ENCODE data around the gene PTPRN2. TPM values are rescaled to one million over a fixed set of nuclear protein-coding genes. Genes with fewer than 3 reads are reported as not detected.

Gene PTPRN2
- total RNA-seq, 1 experiment from 2014 or later: 2.1 TPM

DNA sequence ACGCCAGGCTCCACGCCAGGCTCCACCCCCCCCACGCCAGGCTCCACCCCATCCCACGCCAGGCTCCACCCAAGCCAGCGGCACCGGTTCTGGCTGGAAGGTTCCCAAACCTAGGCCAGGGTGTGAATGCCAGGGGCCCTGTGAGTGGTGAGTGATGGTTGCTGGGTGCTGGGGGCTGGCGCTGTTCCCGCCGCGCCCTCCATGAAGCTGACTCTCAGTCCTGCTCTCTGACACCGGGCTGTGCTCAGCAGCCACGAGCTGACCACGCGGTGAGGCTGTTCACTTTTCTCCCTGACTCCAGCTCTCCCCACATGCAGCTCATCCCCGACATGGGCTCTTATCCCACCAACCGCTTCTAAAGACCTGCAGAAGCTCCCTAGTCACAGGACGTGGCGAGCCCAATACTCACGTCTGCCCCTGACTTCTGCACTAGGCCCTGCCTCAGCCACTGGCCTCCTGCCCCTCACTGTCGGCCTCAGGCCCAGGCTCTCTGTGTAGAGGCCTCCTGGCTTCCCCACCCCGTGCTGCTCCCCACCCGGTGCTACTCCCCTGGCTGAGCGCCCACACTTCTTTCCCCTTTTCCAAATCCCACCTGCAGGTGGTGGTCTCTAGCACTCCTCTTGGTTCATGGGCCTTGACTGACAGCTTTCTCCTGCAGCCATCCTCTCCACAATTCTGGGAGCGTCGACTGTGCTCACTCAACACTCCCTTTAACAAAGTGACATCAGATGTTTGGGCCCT lies 603.0 kb downstream of the PTPRN2 start:
- H3K79me2 ChIP-seq (ENCODE audit: insufficient read depth, low read length): no peaks in the 10 kb centered on the region
- no peaks in the 10 kb centered on the region for H3K9me2 ChIP-seq (ENCODE audit: insufficient read depth)
- H3K36me3 ChIP-seq (ENCODE audit: control insufficient read depth in 1 of 2, insufficient read depth in 2 of 2, low read length in 2 of 2): no peaks in the 10 kb centered on the region
- H3K4me2 ChIP-seq (ENCODE audit: low read length): no peak overlapping the region
- DNase-seq (ENCODE audit: low read depth, low spot score) (no peak), ATAC-seq (peak; percentile 57)
- H3K9ac ChIP-seq (ENCODE audit: low read length): no peak overlapping the region
- BruUV-seq (replicated peaks): no TSS peak
- peaks cover 6% of the 10 kb centered on the region; the same call in 1 of the 2 replicates for H3K27me3 ChIP-seq (ENCODE audit: insufficient read depth, low read length)
- POLR2A ChIA-PET: no interaction called here
- intact Hi-C loops (cut with micrococcal nuclease): no loop called here
- no peaks in the 10 kb centered on the region for H3K4me1 ChIP-seq (ENCODE audit: control insufficient read depth in 1 of 2, insufficient read depth in 2 of 2, low read length in 2 of 2)
- no peaks in the 10 kb centered on the region for H4K20me1 ChIP-seq (ENCODE audit: insufficient read depth)
- H3K4me3 ChIP-seq (replicated peaks in 1 of 2; ENCODE audit: low read depth in 1 of 2, low read length in 2 of 2): no peak overlapping the region
- TF ChIP-seq TCF7L2 (IDR thresholded peaks at IDR 0.05; ENCODE audit: borderline replicate concordance, extremely low read depth, insufficient read depth, insufficient read length) (no peak), JUND (IDR thresholded peaks at IDR 0.05) (no peak), ZNF274 (IDR thresholded peaks at IDR 0.05; ENCODE audit: low read depth, low read length) (no peak), CBX3 (IDR thresholded peaks at IDR 0.05; ENCODE audit: low read depth) (no peak), EZH2 (IDR thresholded peaks at IDR 0.05) (no peak), EGR1 (IDR thresholded peaks at IDR 0.05; ENCODE audit: low read depth) (no peak), POLR2AphosphoS5 (IDR thresholded peaks at IDR 0.05; ENCODE audit: low read depth, low read length) (no peak), YY1 (IDR thresholded peaks at IDR 0.05; ENCODE audit: extremely low read depth, insufficient replicate concordance, low read depth, low read length) (no peak), SRF (IDR thresholded peaks at IDR 0.05; ENCODE audit: low read depth) (no peak), ELF1 (IDR thresholded peaks at IDR 0.05; ENCODE audit: borderline replicate concordance, low read depth) (no peak), SP1 (IDR thresholded peaks at IDR 0.05; ENCODE audit: low read depth) (no peak), EZH2phosphoT487 (IDR thresholded peaks at IDR 0.05; ENCODE audit: borderline replicate concordance) (no peak), POLR2A (IDR thresholded peaks at IDR 0.05; ENCODE audit: borderline replicate concordance, extremely low read depth, insufficient read depth, insufficient read length) (no peak), SIN3A (IDR thresholded peaks at IDR 0.05; ENCODE audit: low read depth) (no peak), FOSL1 (IDR thresholded peaks at IDR 0.05; ENCODE audit: low read depth) (no peak), CEBPB (IDR thresholded peaks at IDR 0.05; ENCODE audit: low read depth) (no peak), ZFX (IDR thresholded peaks at IDR 0.05) (no peak)
- TF ChIP-seq, protein P1, sequence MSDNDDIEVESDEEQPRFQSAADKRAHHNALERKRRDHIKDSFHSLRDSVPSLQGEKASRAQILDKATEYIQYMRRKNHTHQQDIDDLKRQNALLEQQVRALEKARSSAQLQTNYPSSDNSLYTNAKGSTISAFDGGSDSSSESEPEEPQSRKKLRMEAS (IDR thresholded peaks at IDR 0.05): no peak
- TF ChIP-seq, protein P2, sequence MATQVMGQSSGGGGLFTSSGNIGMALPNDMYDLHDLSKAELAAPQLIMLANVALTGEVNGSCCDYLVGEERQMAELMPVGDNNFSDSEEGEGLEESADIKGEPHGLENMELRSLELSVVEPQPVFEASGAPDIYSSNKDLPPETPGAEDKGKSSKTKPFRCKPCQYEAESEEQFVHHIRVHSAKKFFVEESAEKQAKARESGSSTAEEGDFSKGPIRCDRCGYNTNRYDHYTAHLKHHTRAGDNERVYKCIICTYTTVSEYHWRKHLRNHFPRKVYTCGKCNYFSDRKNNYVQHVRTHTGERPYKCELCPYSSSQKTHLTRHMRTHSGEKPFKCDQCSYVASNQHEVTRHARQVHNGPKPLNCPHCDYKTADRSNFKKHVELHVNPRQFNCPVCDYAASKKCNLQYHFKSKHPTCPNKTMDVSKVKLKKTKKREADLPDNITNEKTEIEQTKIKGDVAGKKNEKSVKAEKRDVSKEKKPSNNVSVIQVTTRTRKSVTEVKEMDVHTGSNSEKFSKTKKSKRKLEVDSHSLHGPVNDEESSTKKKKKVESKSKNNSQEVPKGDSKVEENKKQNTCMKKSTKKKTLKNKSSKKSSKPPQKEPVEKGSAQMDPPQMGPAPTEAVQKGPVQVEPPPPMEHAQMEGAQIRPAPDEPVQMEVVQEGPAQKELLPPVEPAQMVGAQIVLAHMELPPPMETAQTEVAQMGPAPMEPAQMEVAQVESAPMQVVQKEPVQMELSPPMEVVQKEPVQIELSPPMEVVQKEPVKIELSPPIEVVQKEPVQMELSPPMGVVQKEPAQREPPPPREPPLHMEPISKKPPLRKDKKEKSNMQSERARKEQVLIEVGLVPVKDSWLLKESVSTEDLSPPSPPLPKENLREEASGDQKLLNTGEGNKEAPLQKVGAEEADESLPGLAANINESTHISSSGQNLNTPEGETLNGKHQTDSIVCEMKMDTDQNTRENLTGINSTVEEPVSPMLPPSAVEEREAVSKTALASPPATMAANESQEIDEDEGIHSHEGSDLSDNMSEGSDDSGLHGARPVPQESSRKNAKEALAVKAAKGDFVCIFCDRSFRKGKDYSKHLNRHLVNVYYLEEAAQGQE (IDR thresholded peaks at IDR 0.05; ENCODE audit: low read depth): no peak
- TF ChIP-seq, protein P3, sequence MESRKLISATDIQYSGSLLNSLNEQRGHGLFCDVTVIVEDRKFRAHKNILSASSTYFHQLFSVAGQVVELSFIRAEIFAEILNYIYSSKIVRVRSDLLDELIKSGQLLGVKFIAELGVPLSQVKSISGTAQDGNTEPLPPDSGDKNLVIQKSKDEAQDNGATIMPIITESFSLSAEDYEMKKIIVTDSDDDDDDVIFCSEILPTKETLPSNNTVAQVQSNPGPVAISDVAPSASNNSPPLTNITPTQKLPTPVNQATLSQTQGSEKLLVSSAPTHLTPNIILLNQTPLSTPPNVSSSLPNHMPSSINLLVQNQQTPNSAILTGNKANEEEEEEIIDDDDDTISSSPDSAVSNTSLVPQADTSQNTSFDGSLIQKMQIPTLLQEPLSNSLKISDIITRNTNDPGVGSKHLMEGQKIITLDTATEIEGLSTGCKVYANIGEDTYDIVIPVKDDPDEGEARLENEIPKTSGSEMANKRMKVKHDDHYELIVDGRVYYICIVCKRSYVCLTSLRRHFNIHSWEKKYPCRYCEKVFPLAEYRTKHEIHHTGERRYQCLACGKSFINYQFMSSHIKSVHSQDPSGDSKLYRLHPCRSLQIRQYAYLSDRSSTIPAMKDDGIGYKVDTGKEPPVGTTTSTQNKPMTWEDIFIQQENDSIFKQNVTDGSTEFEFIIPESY (IDR thresholded peaks at IDR 0.05; ENCODE audit: extremely low read depth, insufficient replicate concordance, low read length): no peak
- CTCF ChIA-PET: no interaction called here
- no peaks in the 10 kb centered on the region for H3K9me3 ChIP-seq (ENCODE audit: control insufficient read depth in 1 of 2, insufficient read depth in 1 of 2, low read depth in 1 of 2, low read length in 2 of 2)
- no peak overlapping the region for H3K27ac ChIP-seq (ENCODE audit: low read depth, low read length)
- RAD21 ChIA-PET (ENCODE audit: low non-redundant PET in 1 of 2, low total read pairs in 2 of 2, uncharacterized antibody in 2 of 2, unreplicated experiment in 2 of 2): no interaction called here
- no peak overlapping the region for H2AFZ ChIP-seq (ENCODE audit: low read depth, low read length, poor library complexity, severe bottlenecking)
